HepG2 (cell line): Measurements from ENCODE around the gene MYO18B. TPM values are rescaled to one million over a fixed set of nuclear protein-coding genes. Genes with fewer than 3 reads are reported as not detected.
A peak's percentile ranks its signal among the peaks of the same experiment; 100 is the strongest.

Experiments used
- ATAC-seq: fragments of 200-7000 bp; cut with Tn5 transposase; 3 replicates; pipeline ENCODE4 v1.9.1; 2020; ENCODE audit warnings: mild to moderate bottlenecking, moderate library complexity
- BruUV-seq: library from RNA; stranded (reverse); fragments of 400-500 nt; replicated peaks from 2 replicates; lab custom pipeline; 2021; lab: Mats Ljungman, UMichigan
- CTCF ChIA-PET: fragments of 300-600 bp; formaldehyde crosslinking; extraction: SDS; loops from one replicate; lab custom pipeline; 2021; ENCODE audit warnings: low total read pairs, inconsistent platforms, low intra/inter-chr PET ratio; lab: Yijun Ruan, JAX
- POLR2A ChIA-PET: fragments of 350-600 bp; sonication (Branson Sonifier 250); formaldehyde crosslinking; loops from one replicate; lab custom pipeline; 2020; ENCODE audit warnings: antibody characterized with exemption, inconsistent platforms; lab: Yijun Ruan, JAX
- DNase-seq: peaks from one replicate; pipeline ENCODE4 v3.0.0-alpha.2; 2015; ENCODE audit warnings: low spot score
- FAIRE-seq: peaks from 3 replicates; lab custom pipeline; 2011; peaks lifted over from hg19 to GRCh38; lab: Jason Lieb, UNC
- H2AFZ ChIP-seq: one replicate; pipeline ENCODE4 v1.6.1; 2011; ENCODE audit warnings: low read length, inconsistent platforms
- H3K27ac ChIP-seq: fragments of 300-600 bp; 3 replicates; pipeline ENCODE4 v1.8.0; 2011; ENCODE audit warnings: mixed run types, mild to moderate bottlenecking, mixed read lengths, low read length, inconsistent platforms; ENCODE audit not compliant: insufficient read depth; ENCODE audit errors: extremely low read length
- H3K27me3 ChIP-seq, 2 experiments: fragments of 200-600 bp in 1 of 2; 2 replicates in 1 of 2; 3 replicates in 1 of 2; pipeline versions ENCODE4 v1.6.0 to v1.8.0; 2011; ENCODE audit warnings: low read length in 2 of 2, mild to moderate bottlenecking in 2 of 2, moderate library complexity in 2 of 2, inconsistent platforms in 1 of 2; ENCODE audit not compliant: insufficient read depth in 2 of 2, control insufficient read depth in 1 of 2
- H3K36me3 ChIP-seq, 2 experiments: fragments of 200-600 bp in 1 of 2; replicated peaks in 1 of 2; 2 replicates in 1 of 2; 3 replicates in 1 of 2; pipeline versions ENCODE4 v1.5.1 to v1.8.0; 2011; ENCODE audit warnings: low read length in 2 of 2, inconsistent platforms in 1 of 2; ENCODE audit not compliant: insufficient read depth in 2 of 2, control insufficient read depth in 1 of 2
- H3K4me1 ChIP-seq: 2 replicates; pipeline ENCODE4 v1.5.1; 2012; ENCODE audit warnings: low read length, inconsistent platforms; ENCODE audit not compliant: insufficient read depth
- H3K4me2 ChIP-seq: 2 replicates; pipeline ENCODE4 v1.6.0; 2011; ENCODE audit warnings: low read depth, low read length, inconsistent platforms
- H3K4me3 ChIP-seq, 3 experiments: fragments of 200-600 bp in 1 of 3; sonication (generic), shearing (Covaris generic) in 1 of 3; replicated peaks in 1 of 3; 2 replicates each; pipeline ENCODE4 v1.5.1; 2011 to 2016; ENCODE audit warnings: low read length in 3 of 3, inconsistent platforms in 2 of 3, low read depth in 2 of 3, mild to moderate bottlenecking in 2 of 3, control low read depth in 1 of 3, mixed read lengths in 1 of 3; ENCODE audit not compliant: insufficient read depth in 1 of 3
- H3K79me2 ChIP-seq: one replicate; pipeline ENCODE4 v1.6.1; 2011; ENCODE audit warnings: low read length, inconsistent platforms; ENCODE audit not compliant: insufficient read depth
- H3K9ac ChIP-seq: 2 replicates; pipeline ENCODE4 v1.6.0; 2011; ENCODE audit warnings: mild to moderate bottlenecking, low read depth, low read length, inconsistent platforms; ENCODE audit not compliant: insufficient read depth
- H3K9me3 ChIP-seq: 2 replicates; pipeline ENCODE4 v1.5.1; 2012; ENCODE audit warnings: mild to moderate bottlenecking, low read length
- H4K20me1 ChIP-seq: 2 replicates; pipeline ENCODE4 v1.6.0; 2011; ENCODE audit warnings: inconsistent platforms, mild to moderate bottlenecking, low read length, moderate library complexity; ENCODE audit not compliant: insufficient read depth
- EP300 ChIP-seq, 3 experiments: sonication (generic) in 1 of 3; formaldehyde crosslinking in 1 of 3; IDR thresholded peaks; 2 replicates each; pipeline versions ENCODE4 v1.5.1 to v1.6.1; 2011 to 2020; ENCODE audit warnings: low read depth in 2 of 3, low read length in 2 of 3, borderline replicate concordance in 1 of 3, improper control_type of control experiment in 1 of 3, mild to moderate bottlenecking in 1 of 3, missing genetic modification reagents in 1 of 3, moderate library complexity in 1 of 3
- GABPA ChIP-seq, 2 experiments: IDR thresholded peaks; 2 replicates each; pipeline ENCODE4 v1.6.1; 2011 to 2016; ENCODE audit warnings: low read depth in 2 of 2, low read length in 1 of 2, missing biosample characterization in 1 of 2, missing genetic modification characterization in 1 of 2
- GLI4 ChIP-seq: sonication (generic); formaldehyde crosslinking; IDR thresholded peaks from 2 replicates; pipeline ENCODE4 v1.5.1; 2020; ENCODE audit warnings: missing genetic modification reagents, mild to moderate bottlenecking, moderate library complexity, borderline replicate concordance
- MED8 ChIP-seq: sonication (generic); formaldehyde crosslinking; IDR thresholded peaks from 2 replicates; pipeline ENCODE4 v1.8.1; 2023; ENCODE audit warnings: mild to moderate bottlenecking, missing genetic modification reagents; ENCODE audit not compliant: insufficient replicate concordance
- NFRKB ChIP-seq: fragments of 450-650 bp; IDR thresholded peaks from 2 replicates; pipeline ENCODE4 v1.6.1; 2017
- NRL ChIP-seq: sonication (generic); formaldehyde crosslinking; IDR thresholded peaks from 2 replicates; pipeline ENCODE4 v1.5.0; 2020; ENCODE audit warnings: missing genetic modification reagents, mild to moderate bottlenecking, moderate library complexity, borderline replicate concordance
- SIX1 ChIP-seq: sonication (generic); formaldehyde crosslinking; IDR thresholded peaks from 2 replicates; pipeline ENCODE4 v1.4.0; 2020; ENCODE audit warnings: missing genetic modification reagents, borderline replicate concordance
- SRSF4 ChIP-seq: fragments of 200-400 bp; formaldehyde crosslinking; IDR thresholded peaks from one replicate; pipeline ENCODE4 v1.6.1; 2018; ENCODE audit warnings: mild to moderate bottlenecking, low read depth, low read length, moderate library complexity; ENCODE audit not compliant: poor library complexity, severe bottlenecking
- ZNF224 ChIP-seq: sonication (generic); formaldehyde crosslinking; IDR thresholded peaks from 2 replicates; pipeline ENCODE4 v1.5.0; 2020; ENCODE audit warnings: mild to moderate bottlenecking, missing genetic modification reagents
- ZNF326 ChIP-seq: sonication (generic); formaldehyde crosslinking; IDR thresholded peaks from 2 replicates; pipeline ENCODE4 v1.4.0; 2020; ENCODE audit warnings: missing genetic modification reagents, borderline replicate concordance
- ZNF383 ChIP-seq: sonication (generic); formaldehyde crosslinking; IDR thresholded peaks from 2 replicates; pipeline ENCODE4 v1.4.0; 2020; ENCODE audit warnings: missing genetic modification reagents, mild to moderate bottlenecking, borderline replicate concordance
- WGBS: methylation state at CpG from one replicate; pipeline ENCODE4 v1.1.6; 2017; ENCODE audit warnings: low lambda C conversion rate; 5-methylcytosine and 5-hydroxymethylcytosine counted together
- in situ Hi-C: cut with HindIII; loops from 2 replicates; pipeline ENCODE4 v1.10.0; 2017; ENCODE audit warnings: low pct_unique_long_range_greater_than_20kb; ENCODE audit not compliant: extremely low pct_ligation_motif_present
- intact Hi-C: fragments of 100-400 bp; cut with micrococcal nuclease; formaldehyde crosslinking; loops from one replicate; pipeline ENCODE4 v1.10.0; 2022; ENCODE audit not compliant: unreplicated experiment
- polyA plus RNA-seq, 8 experiments: library from polyadenylated mRNA; depleted of rRNA in 3 of 8; stranded (reverse) in 7 of 8; unstranded in 1 of 8; fragments of >200 nt; fragmentation: Illumina TruSeq in 4 of 8; extraction: Trizol in 4 of 8; gene quantifications; 2 replicates each; pipeline versions ENCODE4 v1.2.1 to v1.2.3, GENCODE V29; 2011 to 2016; ENCODE audit warnings: low read depth in 4 of 8, missing spikeins in 1 of 8, mixed read lengths in 1 of 8; ENCODE audit not compliant: insufficient read depth in 1 of 8
- total RNA-seq, 5 experiments: library from RNA; depleted of rRNA; stranded (reverse); fragments of >200 nt; fragmentation: Illumina TruSeq; extraction: Trizol; gene quantifications; 2 replicates each; pipeline ENCODE4 v1.2.3, GENCODE V29; 2016; ENCODE audit warnings: low read depth in 1 of 5
- TF ChIP-seq, protein P1 (sequence below): sonication (generic); formaldehyde crosslinking; IDR thresholded peaks from 2 replicates; pipeline ENCODE4 v1.8.0; 2022; ENCODE audit warnings: mild to moderate bottlenecking, missing genetic modification reagents
- TF ChIP-seq, protein P2 (sequence below): IDR thresholded peaks from 2 replicates; pipeline ENCODE4 v1.6.1; 2018; ENCODE audit warnings: missing genetic modification reagents
- TF ChIP-seq, protein P3 (sequence below): sonication (generic); formaldehyde crosslinking; IDR thresholded peaks from 2 replicates; pipeline ENCODE4 v1.4.0; 2020; ENCODE audit warnings: missing genetic modification reagents, borderline replicate concordance

MYO18B gene
- total and polyA plus RNA-seq, 2 of the 13 experiments (the other 11 are each of a cell fraction or from before 2014, with no cell fraction given) = 0.01 TPM; not detected in 1

DNA sequence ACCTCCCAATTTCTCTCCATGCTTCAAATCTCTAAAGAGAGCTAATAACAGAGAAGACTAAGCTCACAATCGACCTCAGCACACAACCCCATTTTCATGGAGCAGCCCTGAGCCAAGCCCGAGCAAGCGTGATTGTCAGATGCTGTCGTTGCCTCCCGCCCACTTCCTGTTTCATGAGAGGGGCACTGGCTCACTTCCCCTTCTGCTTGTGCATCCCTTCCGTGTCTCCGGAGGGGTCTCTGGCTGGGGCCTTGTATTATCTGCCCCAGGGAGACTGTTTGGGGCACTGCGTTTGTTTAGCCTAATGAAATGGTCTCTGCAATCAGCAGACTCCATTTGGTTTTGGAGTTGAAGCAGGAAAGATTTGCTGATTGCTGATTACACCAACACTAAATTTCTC, 246.0 kb downstream of the MYO18B start:
- in situ Hi-C loops (no loop called here), intact Hi-C loops (no loop called here)
- Histone ChIP-seq H3K4me3 (no peak overlapping the region), H2AFZ (no peak overlapping the region), H3K36me3 (no peaks in the 10 kb centered on the region), H4K20me1 (no peaks in the 10 kb centered on the region), H3K27me3 (peaks cover 0 to 23% of the 10 kb centered on the region in 2 experiments; a peak in 2 of 5 replicates), H3K4me2 (no peak overlapping the region), H3K9ac (no peak overlapping the region), H3K9me3 (no peaks in the 10 kb centered on the region), H3K4me1 (no peaks in the 10 kb centered on the region), H3K79me2 (no peaks in the 10 kb centered on the region), H3K27ac (no peak overlapping the region)
- POLR2A ChIA-PET = no interaction called here
- CTCF ChIA-PET = no interaction called here
- FAIRE-seq (no peak), ATAC-seq (no peak), DNase-seq (no peak)
- WGBS = 27% methylated on average over 8 of the region's 8 CpGs
- BruUV-seq = no TSS peak
- 0 out of 2 replicates have a peak, but pooled peaks have one; percentile 24 for TF ChIP-seq GABPA (IDR thresholded peaks at IDR 0.05; ENCODE audit: low read depth, low read length)
- TF ChIP-seq GABPA (CRISPR knock-in tag; IDR thresholded peaks at IDR 0.05; ENCODE audit: low read depth) = no peak
- no peak for TF ChIP-seq EP300 (IDR thresholded peaks at IDR 0.05; ENCODE audit: low read depth in 2 of 2, low read length in 2 of 2)
- TF ChIP-seq EP300 (CRISPR knock-in tag; IDR thresholded peaks at IDR 0.05; ENCODE audit: borderline replicate concordance) = no peak

- BruUV-seq = no TSS peak
- Histone ChIP-seq H3K27me3 (peaks cover 0 to 27% of the 10 kb centered on the region in 2 experiments; a peak in 3 of 5 replicates), H3K9ac (no peak overlapping the region), H3K27ac (no peak overlapping the region), H3K9me3 (no peaks in the 10 kb centered on the region), H3K36me3 (no peaks in the 10 kb centered on the region), H3K79me2 (no peaks in the 10 kb centered on the region), H2AFZ (no peak overlapping the region), H3K4me3 (no peak overlapping the region), H4K20me1 (no peaks in the 10 kb centered on the region), H3K4me1 (no peaks in the 10 kb centered on the region), H3K4me2 (no peak overlapping the region)
- POLR2A ChIA-PET = no interaction called here
- no peak for DNase-seq
- in situ Hi-C loops (no loop called here), intact Hi-C loops (no loop called here)
- FAIRE-seq = no peak
- no peak for ATAC-seq
- CTCF ChIA-PET = no interaction called here
- 19% methylated on average over 6 of the region's 8 CpGs for WGBS
- TF ChIP-seq ZNF326 = no peak
- TF ChIP-seq NFRKB = no peak
- no peak for TF ChIP-seq GLI4 (CRISPR knock-in tag)
- TF ChIP-seq, protein P1, sequence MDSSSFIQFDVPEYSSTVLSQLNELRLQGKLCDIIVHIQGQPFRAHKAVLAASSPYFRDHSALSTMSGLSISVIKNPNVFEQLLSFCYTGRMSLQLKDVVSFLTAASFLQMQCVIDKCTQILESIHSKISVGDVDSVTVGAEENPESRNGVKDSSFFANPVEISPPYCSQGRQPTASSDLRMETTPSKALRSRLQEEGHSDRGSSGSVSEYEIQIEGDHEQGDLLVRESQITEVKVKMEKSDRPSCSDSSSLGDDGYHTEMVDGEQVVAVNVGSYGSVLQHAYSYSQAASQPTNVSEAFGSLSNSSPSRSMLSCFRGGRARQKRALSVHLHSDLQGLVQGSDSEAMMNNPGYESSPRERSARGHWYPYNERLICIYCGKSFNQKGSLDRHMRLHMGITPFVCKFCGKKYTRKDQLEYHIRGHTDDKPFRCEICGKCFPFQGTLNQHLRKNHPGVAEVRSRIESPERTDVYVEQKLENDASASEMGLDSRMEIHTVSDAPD = no peak
- no peak for TF ChIP-seq MED8
- TF ChIP-seq SIX1 = no peak
- TF ChIP-seq, protein P2, sequence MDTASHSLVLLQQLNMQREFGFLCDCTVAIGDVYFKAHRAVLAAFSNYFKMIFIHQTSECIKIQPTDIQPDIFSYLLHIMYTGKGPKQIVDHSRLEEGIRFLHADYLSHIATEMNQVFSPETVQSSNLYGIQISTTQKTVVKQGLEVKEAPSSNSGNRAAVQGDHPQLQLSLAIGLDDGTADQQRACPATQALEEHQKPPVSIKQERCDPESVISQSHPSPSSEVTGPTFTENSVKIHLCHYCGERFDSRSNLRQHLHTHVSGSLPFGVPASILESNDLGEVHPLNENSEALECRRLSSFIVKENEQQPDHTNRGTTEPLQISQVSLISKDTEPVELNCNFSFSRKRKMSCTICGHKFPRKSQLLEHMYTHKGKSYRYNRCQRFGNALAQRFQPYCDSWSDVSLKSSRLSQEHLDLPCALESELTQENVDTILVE (CRISPR knock-in tag) = no peak
- TF ChIP-seq ZNF383 (CRISPR knock-in tag) = no peak
- TF ChIP-seq ZNF224 (CRISPR knock-in tag) = no peak
- no peak for TF ChIP-seq SRSF4
- no peak for TF ChIP-seq NRL (CRISPR knock-in tag)
- TF ChIP-seq, protein P3, sequence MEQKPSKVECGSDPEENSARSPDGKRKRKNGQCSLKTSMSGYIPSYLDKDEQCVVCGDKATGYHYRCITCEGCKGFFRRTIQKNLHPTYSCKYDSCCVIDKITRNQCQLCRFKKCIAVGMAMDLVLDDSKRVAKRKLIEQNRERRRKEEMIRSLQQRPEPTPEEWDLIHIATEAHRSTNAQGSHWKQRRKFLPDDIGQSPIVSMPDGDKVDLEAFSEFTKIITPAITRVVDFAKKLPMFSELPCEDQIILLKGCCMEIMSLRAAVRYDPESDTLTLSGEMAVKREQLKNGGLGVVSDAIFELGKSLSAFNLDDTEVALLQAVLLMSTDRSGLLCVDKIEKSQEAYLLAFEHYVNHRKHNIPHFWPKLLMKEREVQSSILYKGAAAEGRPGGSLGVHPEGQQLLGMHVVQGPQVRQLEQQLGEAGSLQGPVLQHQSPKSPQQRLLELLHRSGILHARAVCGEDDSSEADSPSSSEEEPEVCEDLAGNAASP (CRISPR knock-in tag) = no peak
Observed at GRCh38 chr22:25990940-25991339, 249.0 kb downstream of the MYO18B start.
